ENCODE data around the gene PRDM16.

GRCh38 chr1:3364551-3364950, 295.5 kb downstream of the PRDM16 start:
- no peak for TF ChIP-seq CTCF (IDR thresholded peaks at IDR 0.05; ENCODE audit: insufficient read depth, low read depth, low read length)
- no peak for TF ChIP-seq EZH2 (IDR thresholded peaks at IDR 0.05; ENCODE audit: insufficient read depth, low read length)

Measured in astrocyte (in vitro differentiated cells and primary cell).